ENCODE data around the gene PKD2. TPM values are rescaled to one million over a fixed set of nuclear protein-coding genes. Genes with fewer than 3 reads are reported as not detected.

The PKD2 gene
- total RNA-seq, 6 experiments from 2014 or later: 67.8 to 103 (median 70.4) TPM

DNA sequence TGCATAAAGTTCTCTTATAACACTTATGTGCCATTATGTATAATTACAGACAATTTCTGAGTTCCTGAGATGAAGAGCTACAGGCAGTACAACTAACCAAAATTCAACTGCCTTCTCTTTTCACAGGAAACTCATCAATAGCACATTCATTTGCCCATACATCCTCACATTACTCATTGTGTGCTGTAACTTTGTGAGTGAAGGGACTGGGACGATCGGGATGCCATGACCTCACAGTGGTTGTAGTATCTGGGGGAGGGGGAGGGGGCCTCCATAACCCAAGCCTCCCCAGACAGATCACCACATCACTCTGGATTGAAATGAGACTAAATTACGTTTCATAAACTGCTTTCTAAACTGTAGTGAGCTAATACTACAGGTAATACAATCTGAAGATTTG is 90.3 kb downstream of the PKD2 start:
- Mint-ChIP-seq H3K27me3 (ENCODE audit: insufficient read depth) (peaks cover 16% of the 10 kb centered on the region), H3K9me3 (no peaks in the 10 kb centered on the region), H3K36me3 (ENCODE audit: low read depth) (no peaks in the 10 kb centered on the region), H3K4me1 (ENCODE audit: low read depth) (peaks cover 11% of the 10 kb centered on the region), H3K27ac (no peak overlapping the region), H3K4me3 (no peak overlapping the region)
- DNase-seq: no peak
- TF ChIP-seq, protein P1, sequence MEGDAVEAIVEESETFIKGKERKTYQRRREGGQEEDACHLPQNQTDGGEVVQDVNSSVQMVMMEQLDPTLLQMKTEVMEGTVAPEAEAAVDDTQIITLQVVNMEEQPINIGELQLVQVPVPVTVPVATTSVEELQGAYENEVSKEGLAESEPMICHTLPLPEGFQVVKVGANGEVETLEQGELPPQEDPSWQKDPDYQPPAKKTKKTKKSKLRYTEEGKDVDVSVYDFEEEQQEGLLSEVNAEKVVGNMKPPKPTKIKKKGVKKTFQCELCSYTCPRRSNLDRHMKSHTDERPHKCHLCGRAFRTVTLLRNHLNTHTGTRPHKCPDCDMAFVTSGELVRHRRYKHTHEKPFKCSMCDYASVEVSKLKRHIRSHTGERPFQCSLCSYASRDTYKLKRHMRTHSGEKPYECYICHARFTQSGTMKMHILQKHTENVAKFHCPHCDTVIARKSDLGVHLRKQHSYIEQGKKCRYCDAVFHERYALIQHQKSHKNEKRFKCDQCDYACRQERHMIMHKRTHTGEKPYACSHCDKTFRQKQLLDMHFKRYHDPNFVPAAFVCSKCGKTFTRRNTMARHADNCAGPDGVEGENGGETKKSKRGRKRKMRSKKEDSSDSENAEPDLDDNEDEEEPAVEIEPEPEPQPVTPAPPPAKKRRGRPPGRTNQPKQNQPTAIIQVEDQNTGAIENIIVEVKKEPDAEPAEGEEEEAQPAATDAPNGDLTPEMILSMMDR (IDR thresholded peaks at IDR 0.05): no peak

DNA sequence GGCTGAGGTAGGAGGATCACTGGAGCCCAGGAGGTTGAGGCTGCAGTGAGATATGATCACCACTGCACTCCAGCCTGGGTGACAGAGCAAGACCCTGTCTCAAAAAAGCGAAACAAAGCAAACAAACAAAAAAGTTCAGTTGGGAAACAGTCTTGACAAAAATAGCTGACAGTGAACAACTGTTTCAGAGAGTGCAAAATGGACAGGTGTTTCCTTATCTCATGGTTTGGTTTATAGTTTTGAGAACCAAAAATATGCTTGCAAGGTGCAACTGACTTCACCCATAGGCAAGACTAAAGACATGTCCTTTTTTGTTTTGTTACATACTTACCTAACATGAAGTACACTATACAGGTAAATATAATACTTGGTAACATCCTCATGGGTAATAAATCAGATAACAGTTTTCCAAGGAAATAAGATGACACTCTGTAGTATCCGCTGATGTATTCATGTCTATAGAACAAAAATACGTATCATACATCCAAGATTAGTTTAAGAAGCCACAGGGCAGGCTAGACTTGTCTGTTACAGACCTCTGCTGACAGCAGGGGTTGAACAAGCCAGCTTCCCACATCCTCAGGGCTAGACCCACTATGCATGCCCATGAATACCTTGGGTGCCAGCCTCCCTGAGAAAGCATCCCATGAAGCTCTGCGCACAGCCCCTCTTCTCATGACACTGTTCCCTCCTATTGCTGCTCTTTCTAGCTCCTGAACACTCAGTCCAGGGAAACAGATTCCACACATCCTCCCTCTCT is 91.7 kb downstream of the PKD2 start:
- Mint-ChIP-seq H3K36me3 (ENCODE audit: low read depth) (no peaks in the 10 kb centered on the region), H3K4me3 (no peak overlapping the region), H3K27ac (no peak overlapping the region), H3K27me3 (ENCODE audit: insufficient read depth) (peaks cover 13% of the 10 kb centered on the region), H3K9me3 (no peaks in the 10 kb centered on the region), H3K4me1 (ENCODE audit: low read depth) (peaks cover 13% of the 10 kb centered on the region)
- no peak for DNase-seq
- TF ChIP-seq, protein P1 (IDR thresholded peaks at IDR 0.05): no peak

DNA sequence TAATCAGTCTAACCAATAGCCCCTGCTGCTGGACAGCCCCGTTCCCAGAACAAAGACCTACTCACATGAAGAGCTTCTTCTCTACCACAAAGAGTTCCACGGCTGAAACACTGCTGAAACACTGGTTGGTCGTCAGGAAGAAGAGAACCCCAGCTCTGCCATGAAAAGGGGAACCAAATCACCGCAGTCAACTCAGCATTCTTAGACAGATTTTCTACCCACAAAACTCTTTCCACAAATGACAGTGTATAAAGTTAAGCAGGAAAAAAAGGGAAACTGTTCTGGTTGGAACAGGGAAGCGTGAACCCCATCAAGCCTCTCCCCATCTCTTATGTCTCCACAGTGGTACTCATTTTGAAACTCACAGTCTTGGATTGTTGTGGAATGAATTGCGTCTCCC is 93.7 kb downstream of the PKD2 start:
- Mint-ChIP-seq H3K4me3 (no peak overlapping the region), H3K4me1 (ENCODE audit: low read depth) (peaks cover 33% of the 10 kb centered on the region), H3K36me3 (ENCODE audit: low read depth) (no peaks in the 10 kb centered on the region), H3K27ac (no peak overlapping the region), H3K9me3 (no peaks in the 10 kb centered on the region), H3K27me3 (ENCODE audit: insufficient read depth) (peaks cover 13% of the 10 kb centered on the region)
- no peak for DNase-seq
- TF ChIP-seq, protein P1 (IDR thresholded peaks at IDR 0.05): no peak

DNA sequence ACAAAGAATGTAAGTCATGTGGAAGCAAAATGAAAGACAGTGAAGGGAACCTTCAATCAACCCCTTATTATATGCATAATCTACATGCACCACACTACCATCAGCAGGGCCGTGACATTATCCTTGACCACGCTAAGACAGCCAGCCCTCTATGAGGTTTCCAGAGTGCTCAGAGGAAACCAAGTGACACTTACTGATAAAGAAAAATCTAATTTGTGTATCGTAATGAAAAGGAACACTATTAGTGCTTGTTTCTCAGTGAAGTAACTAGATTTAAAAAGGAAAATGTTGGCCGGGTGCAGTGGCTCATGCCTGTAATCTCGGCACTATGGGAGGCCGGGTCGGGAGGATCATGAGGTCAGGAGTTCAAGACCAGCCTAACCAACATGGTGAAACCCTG is 94.6 kb downstream of the PKD2 start:
- Mint-ChIP-seq H3K4me1 (ENCODE audit: low read depth) (peaks cover 42% of the 10 kb centered on the region), H3K27ac (no peak overlapping the region), H3K9me3 (no peaks in the 10 kb centered on the region), H3K27me3 (ENCODE audit: insufficient read depth) (peaks cover 13% of the 10 kb centered on the region), H3K4me3 (no peak overlapping the region), H3K36me3 (ENCODE audit: low read depth) (no peaks in the 10 kb centered on the region)
- no peak for DNase-seq
- TF ChIP-seq, protein P1 (IDR thresholded peaks at IDR 0.05): no peak

DNA sequence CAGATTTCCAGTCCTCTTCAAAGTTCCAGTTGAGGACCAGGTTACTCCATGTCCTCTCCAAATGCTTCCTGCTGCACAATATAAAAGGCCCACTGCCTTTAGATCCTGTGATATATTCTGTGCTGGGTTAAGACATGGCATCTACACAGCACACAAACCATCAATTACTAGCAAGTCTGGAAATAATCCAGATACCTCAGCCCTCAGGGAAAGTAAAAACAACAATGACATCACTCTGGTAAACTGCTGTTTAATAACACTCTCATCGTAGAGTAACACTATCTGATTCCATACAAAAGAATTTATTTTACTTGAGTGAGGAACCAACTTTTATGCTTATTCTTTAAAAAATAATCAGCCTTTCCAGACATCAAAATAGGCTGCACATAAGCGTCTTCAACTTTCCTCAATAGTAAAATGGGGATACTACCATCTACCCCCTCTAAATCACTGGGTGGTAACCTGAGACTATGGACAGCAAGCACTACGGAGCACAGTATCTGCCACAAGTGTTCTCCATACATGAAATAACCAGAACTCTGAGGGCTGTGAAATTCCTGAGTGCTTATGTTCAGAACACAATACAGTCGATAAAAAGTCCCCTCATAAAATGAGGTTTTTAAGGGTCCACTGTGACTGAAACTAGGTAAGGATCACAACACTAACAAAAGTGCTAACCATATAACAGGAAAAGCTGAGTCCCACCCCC is 97.6 kb downstream of the PKD2 start:
- Mint-ChIP-seq H3K9me3 (no peaks in the 10 kb centered on the region), H3K36me3 (ENCODE audit: low read depth) (no peaks in the 10 kb centered on the region), H3K4me3 (no peak overlapping the region), H3K27ac (peak overlapping the region; percentile 17; the same call in 1 of the 2 replicates), H3K4me1 (ENCODE audit: low read depth) (peaks cover 36% of the 10 kb centered on the region), H3K27me3 (ENCODE audit: insufficient read depth) (peaks cover 6% of the 10 kb centered on the region)
- peak; percentile 84 for DNase-seq
- TF ChIP-seq, protein P1 (IDR thresholded peaks at IDR 0.05): no peak

Data from HFFc6 (cell line).